OCI-LY7 (cell line): ENCODE measurements around the gene TRIM28. TPM values are rescaled to one million over a fixed set of nuclear protein-coding genes. Genes with fewer than 3 reads are reported as not detected.

Source experiments
- BruUV-seq: library from RNA; stranded (reverse); fragments of 400-500 nt; replicated peaks from 2 replicates; lab custom pipeline; 2021; lab: Mats Ljungman, UMichigan
- CTCF ChIA-PET: fragments of 300-600 bp; sonication (Branson Sonifier 250); formaldehyde crosslinking; loops from one replicate; lab custom pipeline; 2022; ENCODE audit warnings: antibody characterized with exemption; ENCODE audit not compliant: unreplicated experiment; lab: Charles Lee
- POLR2A ChIA-PET: fragments of 300-600 bp; sonication (Branson Sonifier 250); formaldehyde crosslinking; loops from one replicate; lab custom pipeline; 2022; ENCODE audit warnings: antibody characterized with exemption; lab: Charles Lee
- DNase-seq: peaks from one replicate; pipeline ENCODE4 v3.0.0-alpha.2; 2015; ENCODE audit warnings: low spot score
- H2AFZ ChIP-seq: fragments of 200-600 bp; sonication (generic), shearing (Covaris generic); 2 replicates; pipeline ENCODE4 v1.6.1; 2014; ENCODE audit warnings: mild to moderate bottlenecking, antibody characterized with exemption, low read length, moderate library complexity
- H3K27ac ChIP-seq: fragments of 200-600 bp; sonication (generic); 2 replicates; pipeline ENCODE4 v1.5.1; 2014; ENCODE audit warnings: mixed run types, low read depth, mild to moderate bottlenecking, moderate library complexity, low read length, inconsistent platforms; ENCODE audit not compliant: poor library complexity, severe bottlenecking
- H3K36me3 ChIP-seq: fragments of 200-600 bp; sonication (generic); 2 replicates; pipeline ENCODE4 v1.6.1; 2014; ENCODE audit warnings: mild to moderate bottlenecking, antibody characterized with exemption, low read length, moderate library complexity, mixed read lengths; ENCODE audit not compliant: insufficient read depth
- H3K4me1 ChIP-seq: fragments of 200-600 bp; sonication (generic); 2 replicates; pipeline ENCODE4 v1.5.1; 2014; ENCODE audit warnings: mild to moderate bottlenecking, low read length; ENCODE audit not compliant: insufficient read depth, poor library complexity, severe bottlenecking
- H3K4me2 ChIP-seq: fragments of 200-600 bp; sonication (generic); 2 replicates; pipeline ENCODE4 v1.6.1; 2014; ENCODE audit warnings: mild to moderate bottlenecking, low read length
- H3K4me3 ChIP-seq: fragments of 200-600 bp; sonication (generic); 2 replicates; pipeline ENCODE4 v1.5.1; 2014; ENCODE audit warnings: mild to moderate bottlenecking, low read depth, low read length; ENCODE audit not compliant: poor library complexity, severe bottlenecking
- H3K79me2 ChIP-seq: fragments of 200-600 bp; sonication (generic); 2 replicates; pipeline ENCODE4 v1.6.1; 2016; ENCODE audit warnings: low read depth, mild to moderate bottlenecking, low read length, moderate library complexity, mixed read lengths; ENCODE audit not compliant: insufficient read depth
- H3K9me2 ChIP-seq: fragments of 200-600 bp; sonication (generic); 2 replicates; pipeline ENCODE4 v1.6.1; 2016; ENCODE audit warnings: mild to moderate bottlenecking, low read length, mixed read lengths; ENCODE audit not compliant: insufficient read depth
- H3K9me3 ChIP-seq: fragments of 200-600 bp; sonication (generic); 2 replicates; pipeline ENCODE4 v1.6.1; 2014; ENCODE audit warnings: mild to moderate bottlenecking, mixed run types, low read length, mixed read lengths
- H4K20me1 ChIP-seq: fragments of 200-600 bp; sonication (generic); 2 replicates; pipeline ENCODE4 v1.6.1; 2014; ENCODE audit warnings: mild to moderate bottlenecking, antibody characterized with exemption, low read length, moderate library complexity, mixed read lengths; ENCODE audit not compliant: insufficient read depth
- EZH2phosphoT487 ChIP-seq: fragments of 200-600 bp; sonication (generic); IDR thresholded peaks from 2 replicates; pipeline ENCODE4 v1.6.1; 2018; ENCODE audit warnings: low read depth, borderline replicate concordance, mild to moderate bottlenecking, mixed run types, antibody characterized with exemption, low read length, moderate library complexity, mixed read lengths
- intact Hi-C: fragments of 100-400 bp; cut with micrococcal nuclease; formaldehyde crosslinking; loops from one replicate; pipeline ENCODE4 v1.10.0; 2022; ENCODE audit not compliant: unreplicated experiment
- total RNA-seq, 2 experiments: library from RNA; depleted of rRNA in 1 of 2; stranded (reverse); fragments of >200 nt in 1 of 2; shearing (Covaris generic) in 1 of 2; gene quantifications; 2 replicates each; pipeline ENCODE4 v1.2.3, GENCODE V29; 2014 to 2022
- TF ChIP-seq, protein P1 (sequence below): fragments of 200-600 bp; sonication (generic); conservative IDR thresholded peaks from 2 replicates; pipeline ENCODE4 v1.5.1; 2014; ENCODE audit warnings: mild to moderate bottlenecking, antibody characterized with exemption, low read length, moderate library complexity, mixed read lengths

TRIM28 gene
- total RNA-seq, 2 experiments from 2014 or later, result 601 to 729 TPM

GRCh38 chr19:58548859-58549663 lies 5.2 kb downstream of the TRIM28 start:
- Histone ChIP-seq H3K27ac (no peak overlapping the region), H4K20me1 (peaks cover 36% of the 10 kb centered on the region), H3K79me2 (peaks cover 38% of the 10 kb centered on the region), H3K9me2 (no peaks in the 10 kb centered on the region), H3K4me1 (peaks cover 23% of the 10 kb centered on the region), H3K9me3 (no peaks in the 10 kb centered on the region), H3K36me3 (peaks cover 91% of the 10 kb centered on the region), H3K4me3 (no peak overlapping the region), H2AFZ (no peak overlapping the region), H3K4me2 (no peak overlapping the region)
- TF ChIP-seq, protein P1, sequence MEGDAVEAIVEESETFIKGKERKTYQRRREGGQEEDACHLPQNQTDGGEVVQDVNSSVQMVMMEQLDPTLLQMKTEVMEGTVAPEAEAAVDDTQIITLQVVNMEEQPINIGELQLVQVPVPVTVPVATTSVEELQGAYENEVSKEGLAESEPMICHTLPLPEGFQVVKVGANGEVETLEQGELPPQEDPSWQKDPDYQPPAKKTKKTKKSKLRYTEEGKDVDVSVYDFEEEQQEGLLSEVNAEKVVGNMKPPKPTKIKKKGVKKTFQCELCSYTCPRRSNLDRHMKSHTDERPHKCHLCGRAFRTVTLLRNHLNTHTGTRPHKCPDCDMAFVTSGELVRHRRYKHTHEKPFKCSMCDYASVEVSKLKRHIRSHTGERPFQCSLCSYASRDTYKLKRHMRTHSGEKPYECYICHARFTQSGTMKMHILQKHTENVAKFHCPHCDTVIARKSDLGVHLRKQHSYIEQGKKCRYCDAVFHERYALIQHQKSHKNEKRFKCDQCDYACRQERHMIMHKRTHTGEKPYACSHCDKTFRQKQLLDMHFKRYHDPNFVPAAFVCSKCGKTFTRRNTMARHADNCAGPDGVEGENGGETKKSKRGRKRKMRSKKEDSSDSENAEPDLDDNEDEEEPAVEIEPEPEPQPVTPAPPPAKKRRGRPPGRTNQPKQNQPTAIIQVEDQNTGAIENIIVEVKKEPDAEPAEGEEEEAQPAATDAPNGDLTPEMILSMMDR, result no peak
- TF ChIP-seq EZH2phosphoT487, result no peak
- no TSS peak for BruUV-seq
- DNase-seq, result no peak
- intact Hi-C loops, result no loop called here
- ChIA-PET CTCF (no interaction called here), POLR2A (interaction anchor here (0.6 kb wide), 1 partner anchor 15 kb away, joined by 3 read pairs; no protein-coding TSS in a partner anchor)

DNA sequence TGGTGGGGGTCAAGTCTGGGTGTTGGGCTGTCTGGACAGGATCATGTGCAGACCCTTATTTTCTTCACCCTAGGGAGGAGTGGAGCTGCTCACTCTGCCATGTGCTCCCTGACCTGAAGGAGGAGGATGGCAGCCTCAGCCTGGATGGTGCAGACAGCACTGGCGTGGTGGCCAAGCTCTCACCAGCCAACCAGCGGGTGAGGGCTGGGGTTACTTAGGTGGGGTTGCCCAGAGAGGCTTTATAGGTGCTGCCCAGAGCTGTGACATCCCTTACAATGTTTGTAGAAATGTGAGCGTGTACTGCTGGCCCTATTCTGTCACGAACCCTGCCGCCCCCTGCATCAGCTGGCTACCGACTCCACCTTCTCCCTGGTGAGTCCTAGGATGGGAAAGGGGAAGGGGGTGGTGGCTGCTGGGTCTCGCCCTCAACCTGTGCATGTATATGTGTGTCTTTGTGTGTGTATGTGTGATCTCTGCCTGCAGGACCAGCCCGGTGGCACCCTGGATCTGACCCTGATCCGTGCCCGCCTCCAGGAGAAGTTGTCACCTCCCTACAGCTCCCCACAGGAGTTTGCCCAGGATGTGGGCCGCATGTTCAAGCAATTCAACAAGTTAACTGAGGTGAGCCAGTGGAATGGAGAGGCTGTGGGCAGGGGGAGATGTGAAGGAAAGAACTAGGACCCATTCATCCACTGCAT lies 5.9 kb downstream of the TRIM28 start:
- TF ChIP-seq, protein P1, result no peak
- TF ChIP-seq EZH2phosphoT487, result no peak
- ChIA-PET CTCF (no interaction called here), POLR2A (interaction anchor here (0.6 kb wide), 1 partner anchor 16 kb away, joined by 3 read pairs; no protein-coding TSS in a partner anchor)
- no peak overlapping the region for H3K4me2 ChIP-seq
- H3K9me2 ChIP-seq, result no peaks in the 10 kb centered on the region
- peaks cover 40% of the 10 kb centered on the region for H3K79me2 ChIP-seq
- no peaks in the 10 kb centered on the region for H3K9me3 ChIP-seq
- H4K20me1 ChIP-seq, result peaks cover 36% of the 10 kb centered on the region
- no peak overlapping the region for H2AFZ ChIP-seq
- peaks cover 96% of the 10 kb centered on the region for H3K36me3 ChIP-seq
- no peak for DNase-seq
- peaks cover 27% of the 10 kb centered on the region for H3K4me1 ChIP-seq
- TSS peak; percentile 65 for BruUV-seq
- H3K4me3 ChIP-seq, result no peak overlapping the region
- no peak overlapping the region for H3K27ac ChIP-seq
- intact Hi-C loops, result no loop called here
